Mucosa of descending colon (tissue), 3 donors: ENCODE data around the gene WNT11. TPM values are rescaled to one million over a fixed set of nuclear protein-coding genes. Genes with fewer than 3 reads are reported as not detected.

Experiments used
- ATAC-seq: fragments of 200-7000 bp; cut with Tn5 transposase; one replicate; pipeline ENCODE4 v1.9.1; 2020; ENCODE audit warnings: mild to moderate bottlenecking, moderate library complexity
- DNase-seq, 3 donors: peaks; one replicate each; pipeline ENCODE4 v3.0.0-alpha.2; 2020
- H3K36me3 ChIP-seq: fragments of 200-600 bp; one replicate; pipeline ENCODE4 v1.8.0; 2021; ENCODE audit warnings: low read depth, mild to moderate bottlenecking
- H3K4me1 ChIP-seq: fragments of 200-600 bp; one replicate; pipeline ENCODE4 v1.8.0; 2021; ENCODE audit warnings: low read depth, mild to moderate bottlenecking
- H3K4me3 ChIP-seq: fragments of 200-600 bp; one replicate; pipeline ENCODE4 v1.8.0; 2021; ENCODE audit warnings: mild to moderate bottlenecking
- H3K9me3 ChIP-seq: fragments of 200-600 bp; one replicate; pipeline ENCODE4 v1.8.0; 2021; ENCODE audit warnings: mild to moderate bottlenecking
- intact Hi-C, 2 donors: fragments of 100-400 bp; cut with DNase I in 1 of 2; cut with micrococcal nuclease in 1 of 2; formaldehyde crosslinking; loops; one replicate each; pipeline versions ENCODE4 v1.11.0 to v1.11.1; 2022; cut with DNase I, micrococcal nuclease
- total RNA-seq, 3 donors: library from RNA; stranded (reverse); fragmentation: NEBNext Ultra II Directional in 2 of 3; extraction: Animal tissue kit (Norgen Biotek cat#: 25700) in 2 of 3; gene quantifications; one replicate each; pipeline versions ENCODE4 v1.2.1 to v1.2.4, GENCODE V29; 2021 to 2023
- TF ChIP-seq, protein P1 (sequence below): fragments of 200-600 bp; IDR thresholded peaks from one replicate; pipeline ENCODE4 v1.8.0; 2022; ENCODE audit warnings: antibody characterized with exemption, mild to moderate bottlenecking
- donor health status: DM: no; HTN: no; CAD: no; lungs with moderate emphysema.
- donor health status: DM: no; HTN: no; CAD: no.
- donor health status: DM: no; HTN: yes; CAD: no.

Gene WNT11
- total RNA-seq, 3 donors from 2014 or later, result 3.4 to 5.7 (median 5.2) TPM

DNA sequence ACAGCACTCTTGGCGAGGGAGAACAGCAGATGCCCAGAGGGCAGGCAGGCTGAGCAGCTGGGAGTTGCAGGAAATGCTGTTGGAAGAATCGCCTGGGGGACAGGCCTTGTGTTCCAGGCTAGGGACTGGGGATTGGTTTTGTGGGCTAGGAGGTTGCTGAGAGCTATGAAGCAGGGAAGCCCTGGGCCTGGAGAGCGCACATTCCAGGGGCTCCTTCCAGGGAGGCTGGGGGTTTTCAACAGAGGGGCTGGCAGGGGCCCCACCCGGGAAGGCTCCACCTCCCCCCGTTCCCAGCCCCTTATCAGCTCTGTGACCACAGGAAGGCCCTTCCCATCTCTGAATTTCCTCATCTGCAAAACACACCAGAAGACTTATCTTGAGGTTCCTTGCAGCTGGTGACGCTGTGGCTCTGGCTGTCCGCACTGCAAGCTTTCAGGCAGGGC is 21.7 kb downstream of the WNT11 start:
- TF ChIP-seq, protein P1, sequence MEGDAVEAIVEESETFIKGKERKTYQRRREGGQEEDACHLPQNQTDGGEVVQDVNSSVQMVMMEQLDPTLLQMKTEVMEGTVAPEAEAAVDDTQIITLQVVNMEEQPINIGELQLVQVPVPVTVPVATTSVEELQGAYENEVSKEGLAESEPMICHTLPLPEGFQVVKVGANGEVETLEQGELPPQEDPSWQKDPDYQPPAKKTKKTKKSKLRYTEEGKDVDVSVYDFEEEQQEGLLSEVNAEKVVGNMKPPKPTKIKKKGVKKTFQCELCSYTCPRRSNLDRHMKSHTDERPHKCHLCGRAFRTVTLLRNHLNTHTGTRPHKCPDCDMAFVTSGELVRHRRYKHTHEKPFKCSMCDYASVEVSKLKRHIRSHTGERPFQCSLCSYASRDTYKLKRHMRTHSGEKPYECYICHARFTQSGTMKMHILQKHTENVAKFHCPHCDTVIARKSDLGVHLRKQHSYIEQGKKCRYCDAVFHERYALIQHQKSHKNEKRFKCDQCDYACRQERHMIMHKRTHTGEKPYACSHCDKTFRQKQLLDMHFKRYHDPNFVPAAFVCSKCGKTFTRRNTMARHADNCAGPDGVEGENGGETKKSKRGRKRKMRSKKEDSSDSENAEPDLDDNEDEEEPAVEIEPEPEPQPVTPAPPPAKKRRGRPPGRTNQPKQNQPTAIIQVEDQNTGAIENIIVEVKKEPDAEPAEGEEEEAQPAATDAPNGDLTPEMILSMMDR, result no peak
- no peak for DNase-seq
- intact Hi-C loops, result no loop called here
- Histone ChIP-seq H3K36me3 (no peaks in the 10 kb centered on the region), H3K4me1 (no peaks in the 10 kb centered on the region), H3K4me3 (no peak overlapping the region), H3K9me3 (no peaks in the 10 kb centered on the region)
- no peak for ATAC-seq

DNA sequence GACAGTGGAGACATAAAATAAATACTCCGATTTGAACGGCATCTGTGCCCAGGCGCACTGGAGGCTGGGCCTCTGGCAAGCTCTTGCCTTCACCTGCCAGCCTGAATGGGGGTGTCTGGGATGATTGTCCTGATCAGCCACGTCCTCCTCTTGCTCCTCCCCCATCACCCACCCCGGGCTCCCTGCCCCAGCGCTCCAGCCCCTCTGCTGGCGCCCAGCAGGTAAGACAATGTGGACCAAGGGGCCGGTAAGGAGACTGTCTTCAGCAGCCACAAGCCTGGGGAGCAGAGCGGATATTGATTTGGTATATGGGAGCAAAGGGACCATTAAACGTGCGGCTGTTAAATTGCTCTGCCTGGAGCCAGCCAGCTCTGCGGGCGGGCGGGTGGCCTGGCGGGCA is 24.9 kb downstream of the WNT11 start:
- DNase-seq (no peak), ATAC-seq (no peak)
- no peak overlapping the region for H3K4me3 ChIP-seq
- H3K4me1 ChIP-seq, result no peaks in the 10 kb centered on the region
- H3K9me3 ChIP-seq, result no peaks in the 10 kb centered on the region
- H3K36me3 ChIP-seq, result no peaks in the 10 kb centered on the region
- TF ChIP-seq, protein P1, result no peak
- intact Hi-C loops, result no loop called here

DNA sequence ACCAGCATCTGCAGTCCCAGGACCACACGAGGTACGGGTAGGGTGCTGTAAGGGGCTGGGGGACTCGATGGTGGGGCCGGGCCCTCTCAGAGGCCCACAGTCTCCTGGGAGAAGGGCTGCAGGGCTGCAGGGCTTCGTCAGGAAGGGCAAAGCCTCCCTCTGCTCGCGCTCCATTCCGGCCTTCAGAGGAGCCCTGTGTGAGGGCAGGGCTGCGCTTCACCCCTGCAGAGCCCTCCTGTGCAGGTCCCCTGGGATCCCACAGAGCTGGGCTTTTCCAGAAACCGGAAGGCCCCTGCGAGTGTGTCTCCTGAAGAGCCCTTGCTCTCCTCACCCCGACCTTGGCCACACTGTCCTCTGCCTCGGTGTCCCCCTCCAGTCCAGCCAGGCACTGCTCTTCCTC is 27.2 kb downstream of the WNT11 start:
- no peak for DNase-seq
- Histone ChIP-seq H3K36me3 (no peaks in the 10 kb centered on the region), H3K9me3 (no peaks in the 10 kb centered on the region), H3K4me1 (no peaks in the 10 kb centered on the region), H3K4me3 (no peak overlapping the region)
- TF ChIP-seq, protein P1, result no peak
- ATAC-seq, result no peak
- intact Hi-C loops, result no loop called here

DNA sequence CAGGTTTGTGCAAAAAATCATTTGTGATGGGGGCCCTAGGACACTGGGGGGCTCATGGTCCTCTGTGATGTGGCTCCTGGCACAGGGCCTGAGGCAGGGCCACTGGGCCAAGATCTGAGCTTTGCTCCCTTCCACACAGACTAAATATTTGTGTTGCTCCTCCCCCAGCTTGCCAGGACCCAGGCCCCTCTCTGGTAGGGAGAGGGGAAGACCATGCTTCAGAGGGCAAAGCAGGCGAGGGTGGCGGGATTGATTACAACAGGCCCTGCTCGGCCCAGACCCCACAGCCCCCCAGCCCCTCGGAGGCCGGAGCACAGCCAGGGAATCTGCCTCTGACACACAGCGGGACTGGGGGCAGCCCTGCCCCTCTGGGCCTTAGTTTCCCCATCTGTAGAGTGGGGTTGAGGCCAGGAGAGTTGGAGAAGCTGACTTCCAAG is 29.0 kb downstream of the WNT11 start:
- H3K4me1 ChIP-seq, result no peaks in the 10 kb centered on the region
- no peaks in the 10 kb centered on the region for H3K36me3 ChIP-seq
- intact Hi-C loops, result no loop called here
- ATAC-seq (no peak), DNase-seq (no peak)
- no peak overlapping the region for H3K4me3 ChIP-seq
- TF ChIP-seq, protein P1, result no peak
- no peaks in the 10 kb centered on the region for H3K9me3 ChIP-seq

DNA sequence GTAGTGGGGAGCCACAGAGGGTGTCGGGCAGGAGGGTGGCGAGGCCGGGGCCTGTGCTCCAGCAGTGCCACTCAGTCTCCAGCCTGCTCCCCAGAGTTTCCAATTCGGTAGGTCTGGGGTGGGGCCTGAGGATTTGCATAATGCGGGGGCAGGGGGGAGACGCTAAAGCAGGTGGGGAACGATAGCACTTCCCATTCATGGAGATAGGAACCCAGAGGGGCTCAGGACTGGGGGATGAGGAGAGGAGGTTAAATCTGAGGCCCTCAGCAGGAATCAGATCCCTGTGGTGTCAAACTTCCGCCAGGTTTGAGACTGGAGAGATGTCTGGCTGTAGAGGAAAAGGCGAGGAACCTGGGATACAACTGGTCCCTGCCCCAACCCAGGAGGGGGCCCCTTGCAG is 29.8 kb downstream of the WNT11 start:
- no peak for ATAC-seq
- no peaks in the 10 kb centered on the region for H3K4me1 ChIP-seq
- no peak for DNase-seq
- intact Hi-C loops, result no loop called here
- TF ChIP-seq, protein P1, result no peak
- H3K9me3 ChIP-seq, result no peaks in the 10 kb centered on the region
- no peaks in the 10 kb centered on the region for H3K36me3 ChIP-seq
- no peak overlapping the region for H3K4me3 ChIP-seq

DNA sequence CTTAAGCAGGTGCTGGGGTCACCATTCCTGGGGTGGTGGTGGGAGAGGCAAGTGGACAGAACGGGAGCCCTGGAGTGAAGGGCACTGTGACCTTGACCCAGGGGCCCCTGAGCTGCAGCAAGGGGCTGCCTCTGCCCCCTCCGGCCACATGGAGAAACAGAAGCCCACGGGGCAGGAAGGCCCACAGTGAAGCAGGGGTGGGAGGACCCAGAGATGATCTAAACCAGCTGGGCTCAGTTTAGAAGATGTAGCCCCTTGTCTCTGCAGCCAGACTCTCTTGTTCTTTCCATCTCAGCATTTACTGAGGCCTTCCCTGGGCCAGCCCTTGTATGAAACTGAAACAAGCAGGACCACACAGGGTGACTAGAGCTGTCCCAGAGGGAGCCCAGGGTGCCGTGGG is 30.5 kb downstream of the WNT11 start:
- intact Hi-C loops, result no loop called here

More for the DNA sequence above, 30.5 kb downstream of the WNT11 start:
- no peak for DNase-seq
- Histone ChIP-seq H3K36me3 (no peaks in the 10 kb centered on the region), H3K9me3 (no peaks in the 10 kb centered on the region), H3K4me3 (no peak overlapping the region), H3K4me1 (no peaks in the 10 kb centered on the region)
- no peak for ATAC-seq
- TF ChIP-seq, protein P1, result no peak
